ENCODE data around the gene RNF213.

The RNF213 gene

DNA sequence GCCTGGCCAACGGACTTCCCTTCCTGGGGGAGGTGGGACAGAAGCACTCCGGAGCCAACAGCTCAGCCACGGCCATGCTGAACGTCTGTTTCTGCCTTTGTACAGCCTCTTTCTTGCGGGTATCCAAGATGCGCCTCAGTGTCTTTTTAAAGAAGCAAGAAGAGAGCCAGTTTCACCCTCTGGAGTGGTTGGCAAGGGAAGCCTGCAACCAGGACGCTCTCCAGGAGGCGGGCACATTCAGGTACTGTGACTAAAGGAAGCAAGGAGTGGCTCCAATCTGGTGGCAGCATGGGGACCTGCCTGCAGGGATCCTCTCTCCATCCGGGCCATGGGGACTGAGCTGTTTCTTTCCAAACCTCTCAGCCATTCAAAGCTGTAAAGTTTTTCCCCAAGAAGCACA lies 93.7 kb downstream of the RNF213 start:
- DNase-seq: no peak

DNA sequence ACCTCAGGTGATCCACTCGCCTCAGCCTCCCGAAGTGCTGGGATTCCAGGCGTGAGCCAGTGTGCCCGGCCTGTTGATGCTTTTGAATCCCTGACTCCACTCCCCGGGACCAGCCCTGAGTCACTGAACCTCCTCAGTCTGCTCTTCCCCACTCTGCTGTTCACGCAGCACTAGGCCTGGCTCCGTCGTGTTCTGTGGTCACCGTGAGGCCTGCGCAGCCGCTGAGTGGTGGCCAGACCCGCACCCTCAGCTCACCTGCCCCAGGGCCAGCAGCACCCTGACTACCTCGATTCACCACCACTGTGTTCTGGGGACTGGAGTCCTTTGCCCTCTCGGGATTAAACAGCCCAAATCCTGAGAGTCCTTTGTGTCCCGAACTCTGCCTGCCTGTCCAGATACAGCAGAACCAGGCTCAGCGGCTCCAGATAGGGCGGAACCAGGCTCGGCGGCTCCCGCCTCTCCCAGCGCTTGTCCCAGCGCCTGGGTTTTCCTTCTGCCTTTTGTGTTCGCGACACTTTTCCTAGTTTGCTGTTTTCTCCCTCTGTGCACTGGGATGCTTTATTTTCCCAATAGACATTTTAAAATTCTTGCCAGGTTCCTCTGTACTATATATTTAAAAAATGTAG lies 95.7 kb downstream of the RNF213 start:
- no peak for DNase-seq

DNA sequence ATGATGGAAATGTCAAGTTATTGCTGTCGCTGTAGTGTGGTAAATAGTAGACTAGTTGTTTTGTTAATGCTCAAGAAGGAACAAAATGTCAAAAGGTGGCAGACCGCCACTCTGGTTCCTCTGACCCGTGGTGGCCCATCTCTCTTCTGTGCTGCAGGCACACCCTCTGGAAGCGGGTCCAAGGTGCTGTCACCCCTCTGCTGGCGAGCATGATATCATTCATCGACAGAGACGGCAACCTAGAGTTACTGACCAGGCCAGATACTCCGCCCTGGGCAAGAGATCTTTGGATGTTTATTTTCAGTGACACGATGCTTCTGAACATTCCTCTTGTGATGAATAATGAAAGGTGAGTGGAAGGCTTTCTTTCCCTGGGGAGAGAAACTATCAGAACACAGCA lies 97.5 kb downstream of the RNF213 start:
- no peak for DNase-seq

DNA sequence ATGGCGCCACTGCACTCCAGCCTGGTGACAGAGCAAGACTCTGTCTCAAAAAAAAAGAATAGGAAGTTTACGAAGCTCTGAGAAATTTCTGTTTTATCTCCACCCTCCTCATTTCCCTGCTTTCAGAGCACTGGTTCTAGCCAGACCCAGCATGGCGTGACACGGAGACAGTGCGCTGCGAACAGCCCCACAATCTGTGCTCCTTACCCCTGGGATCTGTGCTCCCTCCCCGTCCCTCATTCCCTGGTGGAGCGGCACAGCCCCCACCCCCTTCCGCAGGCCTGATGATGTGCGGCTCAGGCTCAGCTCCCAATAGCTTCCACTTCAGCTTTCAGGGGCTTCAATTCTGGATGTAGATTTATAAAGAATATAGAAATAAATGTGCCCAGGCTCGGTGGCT lies 98.2 kb downstream of the RNF213 start:
- no peak for DNase-seq

DNA sequence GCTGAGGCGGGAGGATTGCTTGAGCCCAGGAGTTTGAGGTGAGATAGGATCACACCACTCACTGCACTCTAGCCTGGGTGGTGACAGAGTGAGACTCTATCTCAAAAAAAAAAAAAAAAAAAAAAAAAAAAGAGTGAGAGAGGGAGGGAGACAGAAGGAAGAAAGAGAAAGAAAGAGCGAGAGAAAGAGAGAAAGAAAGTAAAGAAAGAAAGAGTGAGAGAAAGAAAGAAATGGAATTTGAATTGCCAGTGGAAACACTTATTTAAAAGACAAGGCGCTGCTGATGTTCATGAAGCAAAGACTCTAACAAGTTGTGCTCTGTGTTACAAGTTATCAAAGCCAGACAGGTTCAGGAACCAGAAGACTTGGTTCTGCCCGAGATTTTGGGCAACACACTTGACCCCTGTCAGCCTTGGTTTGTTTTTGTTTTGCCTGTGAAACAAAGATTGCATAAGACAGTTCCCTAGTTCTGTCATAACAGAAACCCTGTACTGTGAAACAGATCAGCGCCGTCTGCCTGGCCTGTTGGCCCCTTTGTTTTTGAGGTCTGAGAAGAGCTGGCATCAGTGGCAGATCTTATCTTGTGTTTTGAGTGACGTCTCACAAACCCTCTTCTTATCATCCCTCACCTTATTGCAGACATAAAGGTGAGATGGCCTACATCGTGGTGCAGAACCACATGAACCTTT lies 98.9 kb downstream of the RNF213 start:
- no peak for DNase-seq

DNA sequence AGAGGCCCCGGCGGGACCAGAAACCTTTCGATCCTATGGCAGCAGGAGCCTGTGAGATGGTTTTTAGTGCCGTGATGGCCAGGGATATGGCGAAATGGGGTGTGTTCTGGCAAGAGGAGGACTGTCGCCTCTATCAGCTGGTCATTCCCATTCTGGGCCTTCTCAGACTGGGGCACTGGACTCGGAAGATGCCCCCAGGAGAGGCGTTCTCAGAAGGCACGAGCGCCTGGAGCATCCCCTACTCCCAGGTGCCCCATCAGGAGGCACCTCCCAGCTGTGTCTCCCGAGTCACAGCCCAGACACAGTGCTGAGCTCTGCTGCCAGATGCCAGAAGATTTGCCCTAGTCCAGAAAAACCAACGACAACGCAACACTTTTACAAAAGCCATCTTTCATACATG lies 99.7 kb downstream of the RNF213 start:
- no peak for DNase-seq

DNA sequence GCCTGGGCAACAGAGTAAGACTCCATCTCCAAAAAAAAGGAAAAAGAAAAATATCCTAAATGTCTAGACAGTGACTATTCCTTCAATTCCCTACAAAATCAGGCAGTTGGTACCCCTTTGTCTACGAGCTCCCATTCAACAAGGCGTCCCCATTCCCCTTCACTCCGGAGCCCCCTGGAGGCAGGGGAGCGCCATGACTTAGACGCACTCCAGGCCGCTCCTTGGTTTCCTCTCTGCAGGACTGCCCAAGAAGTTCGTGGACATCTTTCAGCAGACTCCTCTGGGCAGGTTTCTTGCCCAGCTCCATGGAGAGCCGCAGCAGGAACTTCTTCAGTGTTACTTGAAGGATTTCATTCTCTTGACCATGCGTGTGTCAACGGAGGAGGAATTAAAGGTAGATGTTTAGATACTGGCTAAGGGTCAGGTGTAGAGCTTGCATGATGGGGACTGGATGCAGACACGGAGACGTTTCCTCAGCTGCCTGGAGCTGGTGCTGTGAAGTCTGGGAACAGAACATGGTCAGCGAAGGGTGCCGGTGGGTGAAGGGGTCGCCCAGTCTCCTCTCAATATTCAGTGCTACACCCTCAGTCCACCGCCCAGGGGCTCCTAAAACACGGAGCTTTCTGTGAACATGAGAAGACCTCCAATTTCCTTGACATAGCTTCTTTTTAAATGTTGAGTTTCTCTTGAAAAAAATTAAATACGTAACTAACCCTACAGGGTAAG lies 101.0 kb downstream of the RNF213 start:
- no peak for DNase-seq

DNA sequence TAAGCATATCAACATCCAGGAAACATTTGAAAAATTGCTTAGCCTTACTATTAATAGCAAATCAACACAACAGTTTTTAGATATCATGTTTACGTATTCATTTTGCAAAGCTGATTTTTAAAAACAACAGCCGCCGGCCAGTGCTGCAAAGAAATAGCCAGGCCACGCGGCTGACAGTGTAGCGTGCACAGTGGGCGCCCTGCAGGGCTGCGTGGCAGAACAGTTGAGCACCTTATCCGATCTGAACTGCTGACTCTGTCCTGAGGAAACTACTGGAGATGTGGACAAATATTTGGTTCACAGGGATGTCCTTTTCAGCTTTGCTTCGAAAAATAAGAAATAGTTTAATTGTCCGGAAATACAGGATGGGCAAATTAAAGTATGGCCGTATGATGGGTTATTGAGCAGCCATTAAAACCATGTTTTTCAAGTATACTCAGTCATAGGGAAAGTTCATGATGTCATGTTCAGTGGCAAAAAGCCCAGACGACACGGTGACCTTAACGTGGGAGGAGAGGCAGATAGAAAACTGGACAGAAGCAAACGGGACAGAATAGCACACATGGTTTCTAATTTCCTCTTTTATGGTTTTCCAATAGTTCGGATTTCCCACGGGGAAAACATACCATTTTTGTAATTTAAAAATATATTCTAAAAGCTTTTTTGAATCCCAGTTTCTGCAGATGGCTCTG lies 101.9 kb downstream of the RNF213 start:
- no peak for DNase-seq

DNA sequence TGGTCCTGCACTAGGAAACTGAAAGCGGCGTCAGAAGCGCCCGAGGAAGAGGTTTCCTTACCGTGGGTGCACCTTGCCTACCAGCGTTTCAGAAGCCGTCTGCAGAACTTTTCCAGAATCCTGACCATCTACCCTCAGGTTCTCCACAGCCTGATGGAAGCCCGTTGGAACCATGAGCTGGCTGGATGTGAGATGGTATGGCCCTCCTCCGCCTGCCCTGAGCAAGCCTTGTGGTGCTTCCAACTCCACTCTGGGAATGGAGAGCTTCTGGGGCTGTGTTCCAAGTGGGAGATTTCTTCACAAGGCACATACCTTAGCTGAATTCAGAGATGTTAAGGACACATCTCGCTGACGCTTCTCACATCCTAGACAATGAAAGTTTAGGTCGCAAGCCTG lies 102.5 kb downstream of the RNF213 start:
- no peak for DNase-seq

DNA sequence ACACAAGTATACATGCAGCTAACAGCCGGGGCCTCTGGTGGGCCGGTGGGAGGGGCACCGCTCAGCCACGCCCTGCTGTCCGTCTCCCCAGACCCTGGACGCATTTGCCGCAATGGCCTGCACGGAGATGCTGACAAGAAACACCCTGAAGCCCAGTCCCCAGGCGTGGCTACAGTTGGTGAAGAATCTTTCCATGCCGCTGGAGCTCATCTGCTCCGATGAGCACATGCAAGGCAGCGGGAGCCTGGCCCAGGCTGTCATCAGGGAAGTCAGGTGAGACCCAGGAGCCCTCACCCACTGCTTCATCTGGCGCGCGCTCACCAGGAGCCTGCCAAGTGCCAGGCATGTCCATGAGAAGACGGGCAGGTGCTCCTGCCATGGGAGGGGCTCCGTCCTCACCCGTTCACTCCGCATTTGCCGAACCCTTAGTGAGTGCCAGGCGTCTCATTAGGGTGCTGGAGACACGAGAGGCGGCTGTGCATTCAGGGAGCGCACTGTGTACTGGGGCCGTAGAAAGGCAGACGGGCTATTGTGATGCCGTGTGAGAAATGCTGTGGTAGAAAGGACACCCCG lies 103.0 kb downstream of the RNF213 start:
- DNase-seq: no peak

DNA sequence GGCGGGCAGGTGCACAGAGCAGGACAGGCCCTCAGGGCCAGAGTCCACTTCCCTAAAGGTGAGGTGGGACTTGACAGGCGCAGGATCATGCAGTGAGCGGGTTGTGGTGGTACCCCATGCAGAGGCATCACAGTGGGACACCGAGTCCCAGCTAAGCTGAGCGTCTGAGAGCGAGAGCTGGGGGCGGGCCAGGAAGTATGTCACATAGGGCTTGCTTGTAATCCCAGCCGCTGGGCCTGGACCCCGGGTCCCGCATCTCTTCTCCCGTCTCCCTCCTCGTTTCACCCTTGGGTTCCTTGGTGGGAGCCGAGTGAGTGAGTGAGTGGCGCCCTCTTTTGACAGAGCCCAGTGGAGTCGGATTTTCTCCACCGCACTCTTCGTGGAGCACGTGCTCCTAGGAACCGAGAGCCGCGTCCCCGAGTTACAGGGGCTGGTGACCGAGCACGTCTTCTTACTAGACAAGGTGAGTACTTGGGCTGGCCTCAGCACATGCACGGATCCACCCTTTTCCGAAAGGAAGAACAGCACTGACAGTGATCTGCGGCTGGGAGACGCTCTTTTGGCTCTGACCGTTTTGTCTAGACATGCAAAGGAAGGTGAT lies 103.5 kb downstream of the RNF213 start:
- no peak for DNase-seq

DNA sequence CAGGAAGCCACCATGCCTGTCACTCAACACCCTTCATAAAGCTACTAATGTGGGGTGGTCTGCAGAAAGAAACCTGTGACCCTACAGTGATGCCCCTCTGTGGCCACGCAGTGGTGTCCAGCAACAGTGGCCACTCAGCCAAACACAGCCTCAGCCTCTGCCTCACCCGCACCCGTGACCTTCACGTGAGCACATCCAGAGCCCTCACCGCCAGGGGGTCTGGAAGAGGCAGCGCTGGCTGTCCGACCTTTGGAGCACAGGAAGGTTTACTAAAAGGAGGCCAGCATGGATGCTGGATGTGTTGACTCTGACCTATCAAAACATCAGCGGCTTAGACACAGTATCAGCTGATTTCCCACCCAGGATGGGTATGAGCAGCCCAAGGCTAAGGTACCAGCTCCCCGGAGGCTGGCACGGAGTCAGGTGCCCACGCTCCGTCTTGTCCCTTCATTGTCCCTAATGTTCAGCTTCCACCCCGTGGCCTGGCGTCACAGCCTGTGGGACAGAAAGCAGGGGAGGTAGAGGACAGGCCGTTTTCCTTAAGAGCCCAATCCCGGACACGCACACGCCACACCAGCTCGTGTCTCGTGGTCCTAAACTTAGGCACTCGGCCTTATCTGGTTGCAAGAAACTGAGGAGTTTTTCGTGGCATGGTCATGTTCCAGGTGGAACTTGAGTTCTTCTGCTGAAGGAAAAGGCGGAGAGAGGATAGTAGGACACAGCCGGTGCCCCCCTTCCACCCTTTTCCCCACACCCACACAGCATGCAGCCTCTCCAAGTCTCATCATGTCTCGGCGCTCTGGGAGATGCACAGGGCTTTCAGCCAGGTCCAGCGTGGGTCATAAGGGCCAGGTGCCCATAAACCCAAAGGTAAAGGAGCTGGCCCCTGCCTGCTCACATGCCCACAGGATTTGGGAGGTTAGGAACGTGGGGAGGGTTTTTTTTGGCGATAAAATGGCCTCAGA lies 104.6 kb downstream of the RNF213 start:
- DNase-seq: no peak

DNA sequence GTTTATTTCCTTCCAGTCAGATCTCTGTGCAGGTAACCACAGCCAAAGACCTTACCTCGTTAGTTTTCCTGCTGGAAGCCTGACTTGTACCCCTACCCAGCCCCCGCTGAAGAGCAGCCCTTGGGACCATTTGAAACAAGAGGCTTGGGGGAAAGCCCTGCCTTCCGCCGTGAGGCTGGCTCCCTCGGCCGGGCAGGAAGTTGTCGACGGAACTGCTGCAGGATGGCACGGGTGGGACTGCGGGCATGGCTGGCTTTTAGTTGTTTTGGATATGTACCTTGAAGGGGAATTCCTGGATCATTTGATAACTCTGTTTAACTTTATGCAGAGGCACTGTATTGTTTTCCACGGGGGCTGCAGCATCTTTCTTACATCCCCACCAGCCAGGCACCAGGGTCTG lies 105.3 kb downstream of the RNF213 start:
- DNase-seq: no peak

DNA sequence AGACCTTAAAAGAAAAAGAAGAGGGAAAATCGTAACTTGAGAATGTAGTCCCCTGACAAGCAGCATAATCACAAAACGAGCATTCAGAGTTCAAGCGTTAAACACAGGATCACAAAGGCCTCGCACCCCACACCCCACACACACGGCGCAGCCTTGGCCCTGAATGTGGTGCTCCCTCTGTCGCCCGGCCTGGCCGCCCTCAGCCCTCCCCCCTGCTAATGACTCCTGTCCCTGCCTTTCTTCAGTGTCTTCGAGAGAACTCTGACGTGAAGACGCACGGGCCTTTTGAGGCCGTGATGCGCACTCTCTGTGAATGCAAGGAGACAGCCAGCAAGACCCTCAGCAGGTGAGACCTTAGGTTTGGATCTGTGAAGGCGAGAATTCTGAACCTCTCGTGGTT lies 106.9 kb downstream of the RNF213 start:
- DNase-seq: no peak

DNA sequence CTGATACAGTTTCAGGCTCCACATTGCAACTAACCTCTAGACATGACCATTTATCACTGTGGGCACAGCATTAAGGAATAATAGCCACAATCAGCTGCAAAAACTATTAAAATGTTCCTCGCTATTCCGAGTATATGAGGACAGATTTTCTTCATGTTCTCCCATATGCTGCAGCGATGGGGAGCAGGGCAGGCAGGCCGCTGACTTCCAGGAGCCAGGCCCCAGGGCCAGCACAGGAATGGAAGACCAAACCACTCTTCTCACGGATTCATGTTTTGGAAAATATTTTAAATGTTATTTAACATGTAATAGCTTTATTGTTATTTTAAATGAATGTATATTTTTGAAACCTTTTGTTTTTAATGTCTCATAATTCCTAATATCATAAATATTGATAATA lies 110.5 kb downstream of the RNF213 start:
- DNase-seq: no peak

DNA sequence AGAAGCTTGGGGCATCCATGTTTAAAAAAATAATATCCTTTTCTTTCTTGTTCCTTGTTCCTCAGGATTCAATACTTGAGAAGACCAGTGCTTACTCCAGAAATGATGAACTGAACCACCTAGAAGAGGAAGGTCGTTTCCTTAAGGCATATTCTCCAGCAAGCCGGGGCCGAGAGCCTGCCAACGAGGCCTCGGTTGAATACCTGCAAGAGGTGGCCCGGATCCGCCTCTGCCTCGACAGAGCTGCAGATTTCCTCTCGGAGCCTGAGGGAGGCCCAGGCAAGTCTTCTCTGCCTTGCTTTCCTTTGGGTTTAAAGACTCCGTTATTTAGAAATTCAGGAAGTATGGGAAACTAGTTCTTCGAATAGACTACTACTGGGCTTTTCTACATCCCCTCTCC lies 111.8 kb downstream of the RNF213 start:
- DNase-seq: no peak

DNA sequence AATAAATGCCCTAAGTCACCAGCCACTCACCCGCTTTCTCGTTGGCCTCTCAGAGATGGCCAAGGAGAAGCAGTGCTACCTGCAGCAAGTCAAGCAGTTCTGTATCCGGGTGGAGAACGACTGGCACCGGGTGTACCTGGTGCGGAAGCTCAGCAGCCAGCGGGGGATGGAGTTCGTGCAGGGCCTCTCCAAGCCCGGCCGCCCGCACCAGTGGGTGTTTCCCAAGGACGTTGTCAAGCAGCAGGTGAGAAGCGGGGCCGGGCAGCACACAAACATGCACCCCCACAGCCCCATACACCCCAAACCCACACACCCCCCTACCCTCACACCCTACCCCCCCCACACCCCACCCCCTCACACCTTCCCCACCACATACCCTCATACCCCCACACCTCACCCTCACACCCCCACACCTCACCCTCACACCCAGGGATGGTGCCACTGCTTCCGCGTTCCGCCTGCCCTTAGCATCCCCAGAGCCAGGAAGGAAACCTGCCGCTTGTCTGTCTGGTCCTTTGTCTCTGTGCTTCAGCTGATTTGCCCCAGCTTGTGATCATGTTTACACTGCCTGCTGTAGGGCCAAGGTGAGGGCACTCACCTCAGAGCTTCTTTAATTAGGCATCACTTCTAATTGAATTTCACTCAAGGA lies 112.4 kb downstream of the RNF213 start:
- no peak for DNase-seq

DNA sequence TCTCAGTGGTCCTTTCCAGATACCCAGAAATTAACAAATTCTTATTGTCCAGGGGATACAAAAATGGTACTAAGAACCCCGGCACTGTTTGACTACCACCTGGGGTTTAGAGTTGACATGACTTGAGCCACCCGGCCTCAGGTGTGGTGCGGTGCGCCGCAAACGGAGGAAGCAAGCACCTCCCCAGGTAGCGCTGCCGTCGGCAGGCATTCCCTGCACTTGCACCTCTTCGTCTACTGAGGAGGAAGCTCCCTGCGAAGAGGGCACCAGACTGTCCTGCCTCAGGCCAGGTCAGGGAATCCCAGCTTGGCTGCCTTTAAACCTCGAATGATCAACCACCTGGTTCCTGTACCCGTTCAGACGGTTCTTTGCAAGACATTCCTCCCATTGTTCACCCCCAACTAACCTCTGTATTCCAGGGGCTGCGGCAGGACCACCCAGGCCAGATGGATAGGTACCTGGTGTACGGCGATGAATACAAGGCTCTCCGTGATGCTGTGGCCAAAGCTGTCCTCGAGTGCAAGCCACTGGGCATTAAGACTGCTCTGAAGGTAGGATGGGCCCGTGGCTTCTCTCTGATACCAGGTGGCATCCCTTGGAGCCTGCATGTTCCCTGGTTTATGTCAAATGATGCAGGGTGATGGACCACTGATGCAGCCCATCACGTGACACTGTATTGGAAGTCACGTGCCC lies 113.5 kb downstream of the RNF213 start:
- DNase-seq: no peak

DNA sequence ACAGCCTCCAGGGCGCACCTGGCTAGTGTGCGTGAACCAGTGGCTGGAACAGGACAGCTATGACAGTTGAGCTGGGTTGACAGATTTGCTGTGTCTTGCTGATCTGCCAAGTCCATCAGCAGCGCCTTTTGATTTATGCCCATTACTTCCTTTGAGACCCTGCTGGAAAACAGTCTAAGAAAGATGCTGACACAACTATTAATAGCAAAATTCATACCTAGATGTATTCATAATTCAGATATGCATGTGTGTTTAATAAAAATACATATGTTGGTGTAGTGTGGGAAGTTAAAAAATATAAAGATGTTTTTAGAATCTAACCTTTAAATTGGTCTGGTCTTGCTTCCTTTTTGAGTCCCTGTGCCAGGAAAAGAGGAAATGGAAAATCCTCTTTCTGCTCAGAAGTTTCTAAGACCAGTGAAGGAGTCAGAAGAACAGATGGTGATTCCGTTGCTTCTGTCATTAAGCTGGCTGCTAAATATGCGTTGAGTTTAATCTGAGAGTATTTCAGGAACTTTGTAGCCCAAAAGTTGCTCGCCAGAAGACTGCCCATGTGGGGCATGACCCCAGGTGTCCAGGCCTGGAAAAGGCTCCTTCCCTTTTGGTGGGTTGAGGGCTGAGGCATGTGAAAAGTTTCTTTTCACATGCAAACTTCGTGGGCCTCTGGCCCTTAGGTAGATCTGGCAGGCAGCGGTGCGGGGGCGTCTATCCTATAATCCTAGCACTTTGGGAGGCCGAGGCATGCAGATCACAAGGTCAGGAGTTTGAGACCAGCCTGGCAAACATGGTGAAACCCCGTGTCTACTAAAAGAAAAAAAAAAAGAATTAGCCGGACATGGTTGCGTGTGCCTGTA lies 114.3 kb downstream of the RNF213 start:
- DNase-seq: no peak

DNA sequence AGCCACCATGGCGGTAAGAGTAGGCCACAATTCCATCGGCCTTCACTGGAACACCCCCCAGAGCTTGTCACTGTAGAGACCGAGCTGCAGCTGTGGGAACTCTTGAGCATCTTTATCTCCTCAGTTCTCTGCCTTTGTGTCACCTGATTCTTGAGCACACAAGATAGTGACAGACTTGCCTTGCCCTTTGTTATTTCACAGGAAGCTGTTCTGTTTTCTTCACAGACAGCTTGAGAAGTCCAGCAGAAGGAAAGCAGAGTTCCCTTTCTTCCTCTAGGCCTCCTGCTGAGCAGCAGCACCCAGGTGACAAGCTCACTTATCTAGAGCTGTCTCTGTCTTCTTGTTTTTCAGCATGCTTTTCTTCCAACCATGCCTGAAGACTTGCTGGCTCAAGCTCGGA lies 115.9 kb downstream of the RNF213 start:
- no peak for DNase-seq

Measured in activated CD4-positive, CD25-positive, alpha-beta regulatory T cell (primary cell).